H9 (cell line): Measurements from ENCODE around the gene HS3ST2. TPM values are rescaled to one million over a fixed set of nuclear protein-coding genes. Genes with fewer than 3 reads are reported as not detected.

Experiments
- DNase-seq: peaks from one replicate; pipeline ENCODE4 v3.0.0-alpha.2; 2017
- H2AFZ ChIP-seq: one replicate; pipeline ENCODE4 v1.6.1; 2013; ENCODE audit warnings: mild to moderate bottlenecking, low read length, control low read depth, moderate library complexity
- H2AK5ac ChIP-seq: 2 replicates; pipeline ENCODE4 v1.6.1; 2013; ENCODE audit warnings: low read length, control low read depth, mixed read lengths; ENCODE audit not compliant: insufficient read length
- H2BK120ac ChIP-seq: one replicate; pipeline ENCODE4 v1.6.1; 2013; ENCODE audit warnings: low read depth, mild to moderate bottlenecking, low read length, control low read depth, inconsistent platforms; ENCODE audit not compliant: poor library complexity, severe bottlenecking
- H2BK12ac ChIP-seq: 2 replicates; pipeline ENCODE4 v1.6.1; 2013; ENCODE audit warnings: low read length, control low read depth, mixed read lengths, low read depth; ENCODE audit not compliant: insufficient read length
- H2BK15ac ChIP-seq: 2 replicates; pipeline ENCODE4 v1.6.1; 2013; ENCODE audit warnings: low read depth, low read length, control low read depth
- H2BK20ac ChIP-seq: one replicate; pipeline ENCODE4 v1.6.1; 2013; ENCODE audit warnings: low read depth, mild to moderate bottlenecking, low read length, control low read depth, inconsistent platforms; ENCODE audit not compliant: poor library complexity, severe bottlenecking
- H2BK5ac ChIP-seq: 2 replicates; pipeline ENCODE4 v1.6.1; 2013; ENCODE audit warnings: low read length, control low read depth, mixed read lengths; ENCODE audit not compliant: insufficient read length
- H3K14ac ChIP-seq: 2 replicates; pipeline ENCODE4 v1.6.1; 2013; ENCODE audit warnings: low read length, control low read depth; ENCODE audit not compliant: insufficient read depth
- H3K18ac ChIP-seq: 2 replicates; pipeline ENCODE4 v1.6.1; 2013; ENCODE audit warnings: low read depth, mild to moderate bottlenecking, mixed read lengths, low read length, control low read depth; ENCODE audit not compliant: insufficient read length
- H3K23ac ChIP-seq: 2 replicates; pipeline ENCODE4 v1.6.1; 2013; ENCODE audit warnings: low read length, control low read depth, mixed read lengths, low read depth; ENCODE audit not compliant: insufficient read length
- H3K23me2 ChIP-seq: 2 replicates; pipeline ENCODE4 v1.6.1; 2013; ENCODE audit warnings: low read depth, mild to moderate bottlenecking, mixed read lengths, low read length, control low read depth; ENCODE audit not compliant: insufficient read length, poor library complexity, severe bottlenecking
- H3K27ac ChIP-seq: 2 replicates; pipeline ENCODE4 v1.5.1; 2013; ENCODE audit warnings: low read length, control low read depth, mixed read lengths, low read depth; ENCODE audit not compliant: insufficient read length
- H3K27me3 ChIP-seq: 2 replicates; pipeline ENCODE4 v1.6.1; 2013; ENCODE audit warnings: low read length, control low read depth, inconsistent platforms; ENCODE audit not compliant: insufficient read depth
- H3K4ac ChIP-seq: 2 replicates; pipeline ENCODE4 v1.6.1; 2013; ENCODE audit warnings: low read depth, mild to moderate bottlenecking, control low read depth, inconsistent platforms, low read length, moderate library complexity
- H3K4me1 ChIP-seq: 2 replicates; pipeline ENCODE4 v1.6.1; 2013; ENCODE audit warnings: low read length, control low read depth, inconsistent platforms; ENCODE audit not compliant: insufficient read depth
- H3K4me2 ChIP-seq: 2 replicates; pipeline ENCODE4 v1.6.1; 2013; ENCODE audit warnings: low read length, control low read depth, mixed read lengths; ENCODE audit not compliant: insufficient read length, insufficient read depth
- H3K56ac ChIP-seq: 2 replicates; pipeline ENCODE4 v1.6.1; 2013; ENCODE audit warnings: low read depth, mild to moderate bottlenecking, mixed read lengths, low read length, control low read depth; ENCODE audit not compliant: insufficient read length
- H3K79me1 ChIP-seq: 2 replicates; pipeline ENCODE4 v1.6.1; 2013; ENCODE audit warnings: low read depth, mild to moderate bottlenecking, moderate library complexity, low read length, control low read depth, inconsistent platforms; ENCODE audit not compliant: insufficient read depth, poor library complexity, severe bottlenecking
- H3K79me2 ChIP-seq: 2 replicates; pipeline ENCODE4 v1.6.1; 2013; ENCODE audit warnings: low read length, control low read depth, inconsistent platforms; ENCODE audit not compliant: insufficient read depth
- H3K9ac ChIP-seq: 2 replicates; pipeline ENCODE4 v1.6.1; 2013; ENCODE audit warnings: low read length, control low read depth, mixed read lengths; ENCODE audit not compliant: insufficient read length; ENCODE audit errors: extremely low read depth
- H3K9me3 ChIP-seq: one replicate; pipeline ENCODE4 v1.6.1; 2013; ENCODE audit warnings: low read depth, low read length, inconsistent platforms; ENCODE audit not compliant: control insufficient read depth
- H3T11ph ChIP-seq: one replicate; pipeline ENCODE4 v1.6.1; 2013; ENCODE audit warnings: mild to moderate bottlenecking, low read length, control low read depth, inconsistent platforms
- H4K20me1 ChIP-seq: one replicate; pipeline ENCODE4 v1.6.1; 2013; ENCODE audit not compliant: control insufficient read depth, insufficient read length, insufficient read depth
- H4K5ac ChIP-seq: 2 replicates; pipeline ENCODE4 v1.6.1; 2013; ENCODE audit warnings: low read depth, mild to moderate bottlenecking, mixed read lengths, low read length, control low read depth; ENCODE audit not compliant: insufficient read length
- H4K8ac ChIP-seq: replicated peaks from 2 replicates; pipeline ENCODE4 v1.6.1; 2013; ENCODE audit warnings: low read length, control low read depth, mixed read lengths, low read depth; ENCODE audit not compliant: insufficient read length
- H4K91ac ChIP-seq: 2 replicates; pipeline ENCODE4 v1.6.1; 2013; ENCODE audit warnings: low read depth, mild to moderate bottlenecking, moderate library complexity, mixed read lengths, low read length, control low read depth; ENCODE audit not compliant: insufficient read length
- H3K27ac Mint-ChIP-seq, 3 experiments: 2 replicates in 2 of 3; 3 replicates in 1 of 3; pipeline ENCODE4 v1.8.0; 2020 to 2021; ENCODE audit warnings: mixed read lengths in 3 of 3, mild to moderate bottlenecking in 1 of 3, moderate library complexity in 1 of 3
- H3K27me3 Mint-ChIP-seq: 2 replicates; pipeline ENCODE4 v1.8.0; 2021; ENCODE audit warnings: low read depth, mild to moderate bottlenecking, moderate library complexity, mixed read lengths
- H3K36me3 Mint-ChIP-seq, 3 experiments: 2 replicates in 2 of 3; 3 replicates in 1 of 3; pipeline ENCODE4 v1.8.0; 2020 to 2021; ENCODE audit warnings: low read depth in 3 of 3, mixed read lengths in 3 of 3; ENCODE audit not compliant: insufficient read depth in 1 of 3
- H3K4me1 Mint-ChIP-seq, 2 experiments: 2 replicates each; pipeline ENCODE4 v1.8.0; 2020; ENCODE audit warnings: mixed read lengths in 2 of 2
- H3K4me3 Mint-ChIP-seq, 2 experiments: 2 replicates in 1 of 2; 3 replicates in 1 of 2; pipeline ENCODE4 v1.8.0; 2020 to 2021; ENCODE audit warnings: mild to moderate bottlenecking in 2 of 2, mixed read lengths in 2 of 2, moderate library complexity in 1 of 2
- H3K9me3 Mint-ChIP-seq, 2 experiments: 2 replicates in 1 of 2; 3 replicates in 1 of 2; pipeline ENCODE4 v1.8.0; 2020; ENCODE audit warnings: mild to moderate bottlenecking in 2 of 2, mixed read lengths in 2 of 2, moderate library complexity in 1 of 2
- WGBS: extraction: QIAGEN DNeasy Blood & Tissue Kit; methylation state at CpG from one replicate; pipeline ENCODE4 v1.1.7; 2013; ENCODE audit warnings: missing lambda C conversion rate, low lambda C conversion rate, mixed read lengths; ENCODE audit not compliant: insufficient read length; ENCODE audit errors: extremely low coverage; 5-methylcytosine and 5-hydroxymethylcytosine counted together
- total RNA-seq: library from RNA; stranded (reverse); gene quantifications from 2 replicates; pipeline ENCODE4 v1.2.1, GENCODE V29; 2021
- TF ChIP-seq, protein P1 (sequence below): fragments of 200-600 bp; sonication (generic); conservative IDR thresholded peaks from 3 replicates; pipeline ENCODE4 v1.8.0; 2021; ENCODE audit warnings: antibody characterized with exemption, mild to moderate bottlenecking

HS3ST2 gene
- total RNA-seq, 1 experiment from 2014 or later, result 3.1 TPM

- peaks cover 0 to 4% of the 10 kb centered on the region in 2 experiments; a peak in 2 of 5 replicates for H3K9me3 Mint-ChIP-seq
- no peak overlapping the region for H3K18ac ChIP-seq
- no peaks in the 10 kb centered on the region for H3K79me2 ChIP-seq
- DNase-seq, result no peak
- WGBS, result no CpG with 5 or more reads among the region's 8 CpGs
- H2BK15ac ChIP-seq, result no peak overlapping the region
- H2AK5ac ChIP-seq, result no peak overlapping the region
- H3K27ac ChIP-seq, result no peak overlapping the region
- H3K14ac ChIP-seq, result no peak overlapping the region
- peak overlapping the region in 2 of 3 experiments; percentile 52 to 82; a peak in 5 of 7 replicates for H3K27ac Mint-ChIP-seq
- H3K56ac ChIP-seq, result no peak overlapping the region
- H3K27me3 Mint-ChIP-seq, result no peaks in the 10 kb centered on the region
- no peak overlapping the region for H2BK12ac ChIP-seq
- no peaks in the 10 kb centered on the region for H3K27me3 ChIP-seq
- H3T11ph ChIP-seq, result no peak overlapping the region
- no peak overlapping the region for H2BK20ac ChIP-seq
- H4K8ac ChIP-seq, result no peak overlapping the region
- peak overlapping the region in 1 of 2 experiments; percentile 19; a peak in 3 of 5 replicates for H3K4me3 Mint-ChIP-seq
- H2AFZ ChIP-seq, result no peak overlapping the region
- H4K5ac ChIP-seq, result no peak overlapping the region
- H2BK5ac ChIP-seq, result no peak overlapping the region
- H3K36me3 Mint-ChIP-seq, result no peaks in the 10 kb centered on the region
- no peak overlapping the region for H2BK120ac ChIP-seq
- peak overlapping the region; percentile 41 for H3K4me2 ChIP-seq
- no peak overlapping the region for H3K9ac ChIP-seq
- TF ChIP-seq, protein P1, sequence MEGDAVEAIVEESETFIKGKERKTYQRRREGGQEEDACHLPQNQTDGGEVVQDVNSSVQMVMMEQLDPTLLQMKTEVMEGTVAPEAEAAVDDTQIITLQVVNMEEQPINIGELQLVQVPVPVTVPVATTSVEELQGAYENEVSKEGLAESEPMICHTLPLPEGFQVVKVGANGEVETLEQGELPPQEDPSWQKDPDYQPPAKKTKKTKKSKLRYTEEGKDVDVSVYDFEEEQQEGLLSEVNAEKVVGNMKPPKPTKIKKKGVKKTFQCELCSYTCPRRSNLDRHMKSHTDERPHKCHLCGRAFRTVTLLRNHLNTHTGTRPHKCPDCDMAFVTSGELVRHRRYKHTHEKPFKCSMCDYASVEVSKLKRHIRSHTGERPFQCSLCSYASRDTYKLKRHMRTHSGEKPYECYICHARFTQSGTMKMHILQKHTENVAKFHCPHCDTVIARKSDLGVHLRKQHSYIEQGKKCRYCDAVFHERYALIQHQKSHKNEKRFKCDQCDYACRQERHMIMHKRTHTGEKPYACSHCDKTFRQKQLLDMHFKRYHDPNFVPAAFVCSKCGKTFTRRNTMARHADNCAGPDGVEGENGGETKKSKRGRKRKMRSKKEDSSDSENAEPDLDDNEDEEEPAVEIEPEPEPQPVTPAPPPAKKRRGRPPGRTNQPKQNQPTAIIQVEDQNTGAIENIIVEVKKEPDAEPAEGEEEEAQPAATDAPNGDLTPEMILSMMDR, result no peak
- peaks cover 3% of the 10 kb centered on the region for H3K4me1 ChIP-seq
- H3K9me3 ChIP-seq, result no peaks in the 10 kb centered on the region
- no peaks in the 10 kb centered on the region for H3K79me1 ChIP-seq
- no peak overlapping the region for H3K23ac ChIP-seq
- no peak overlapping the region for H4K91ac ChIP-seq
- H3K4ac ChIP-seq, result no peak overlapping the region
- no peaks in the 10 kb centered on the region for H4K20me1 ChIP-seq
- peaks cover 24 to 27% of the 10 kb centered on the region in 2 experiments for H3K4me1 Mint-ChIP-seq
- H3K23me2 ChIP-seq, result no peaks in the 10 kb centered on the region
Measured at GRCh38 chr16:22932032-22932771, 118.2 kb downstream of the HS3ST2 start.
